GM12801 (cell line): ENCODE data around the gene AKNAD1.

Experiments
- CTCF ChIP-seq: IDR thresholded peaks from one replicate; pipeline ENCODE4 v1.5.1; 2011; ENCODE audit warnings: control low read depth; ENCODE audit not compliant: insufficient read length; ENCODE audit errors: extremely low read depth

The AKNAD1 gene

GRCh38 chr1:108792420-108792819 lies 64.5 kb downstream of the AKNAD1 start:
- TF ChIP-seq CTCF = no peak

GRCh38 chr1:108791790-108792189 lies 65.1 kb downstream of the AKNAD1 start:
- TF ChIP-seq CTCF = no peak

- no peak for TF ChIP-seq CTCF
Observed at GRCh38 chr1:108785880-108786279, 71.0 kb downstream of the AKNAD1 start.

- no peak for TF ChIP-seq CTCF
Observed at GRCh38 chr1:108785264-108785663, 71.6 kb downstream of the AKNAD1 start.

- no peak for TF ChIP-seq CTCF
Observed at GRCh38 chr1:108780937-108781574, 75.8 kb downstream of the AKNAD1 start.

GRCh38 chr1:108779455-108779854 lies 77.4 kb downstream of the AKNAD1 start:
- TF ChIP-seq CTCF = no peak

- no peak for TF ChIP-seq CTCF
Observed at GRCh38 chr1:108777839-108778238, 79.1 kb downstream of the AKNAD1 start.
